Upper lobe of left lung (tissue), 6 donors: ENCODE data around the gene PKP1. TPM values are rescaled to one million over a fixed set of nuclear protein-coding genes. Genes with fewer than 3 reads are reported as not detected.
A peak's percentile ranks its signal among the peaks of the same experiment; 100 is the strongest.

Experiments
- ATAC-seq, 2 donors: fragments of 200-7000 bp; cut with Tn5 transposase; one replicate each; pipeline ENCODE4 v1.9.1; 2022; ENCODE audit warnings: mild to moderate bottlenecking in 2 of 2, moderate library complexity in 2 of 2; ENCODE audit not compliant: low FRiP score in 2 of 2
- DNase-seq, 2 donors: peaks; one replicate each; pipeline ENCODE4 v3.0.0-alpha.2; 2019 to 2020
- H3K27ac ChIP-seq, 4 donors: fragments of 200-600 bp; sonication (generic); one replicate each; pipeline ENCODE4 v1.5.1; 2016 to 2019
- H3K27me3 ChIP-seq, 4 donors: fragments of 200-600 bp; sonication (generic); one replicate each; pipeline ENCODE4 v1.5.1; 2017 to 2019
- H3K36me3 ChIP-seq, 4 donors: fragments of 200-600 bp; sonication (generic); one replicate each; pipeline ENCODE4 v1.5.1; 2016 to 2019
- H3K4me1 ChIP-seq, 4 donors: fragments of 200-600 bp; sonication (generic); one replicate each; pipeline ENCODE4 v1.5.1; 2018 to 2019
- H3K4me3 ChIP-seq, 4 donors: fragments of 200-600 bp; sonication (generic); one replicate each; pipeline ENCODE4 v1.5.1; 2017 to 2019; ENCODE audit warnings: mild to moderate bottlenecking in 2 of 4, moderate library complexity in 1 of 4
- H3K9me3 ChIP-seq, 4 donors: fragments of 200-600 bp; sonication (generic); one replicate each; pipeline ENCODE4 v1.5.1; 2018 to 2019
- CTCF ChIP-seq, 6 experiments: fragments of 450-650 bp in 4 of 6; fragments of 200-600 bp in 2 of 6; sonication (generic) in 2 of 6; IDR thresholded peaks; one replicate each; pipeline ENCODE4 v1.5.1; 2016 to 2019; ENCODE audit warnings: antibody characterized with exemption in 6 of 6
- EP300 ChIP-seq, 4 donors: sonication (generic); formaldehyde crosslinking; IDR thresholded peaks; one replicate each; pipeline ENCODE4 v1.5.1; 2017; ENCODE audit warnings: antibody characterized with exemption in 4 of 4, control low read depth in 2 of 4
- POLR2A ChIP-seq, 4 donors: fragments of 450-650 bp; IDR thresholded peaks; one replicate each; pipeline ENCODE4 v1.5.1; 2016 to 2017; ENCODE audit warnings: antibody characterized with exemption in 4 of 4, mild to moderate bottlenecking in 2 of 4
- POLR2AphosphoS5 ChIP-seq, 2 donors: sonication (generic); formaldehyde crosslinking; IDR thresholded peaks; one replicate each; pipeline ENCODE4 v1.5.1; 2017; ENCODE audit warnings: antibody characterized with exemption in 2 of 2
- WGBS, 2 donors: methylation state at CpG; one replicate each; pipeline ENCODE4 v1.1.5; 2017 to 2018; 5-methylcytosine and 5-hydroxymethylcytosine counted together
- total RNA-seq, 6 donors: library from RNA; depleted of rRNA in 4 of 6; stranded (reverse); fragments of >200 nt in 4 of 6; gene quantifications; one replicate each; pipeline versions ENCODE4 v1.1.0 to v1.2.1, GENCODE V29; 2016 to 2021
- donor health status: DM: no; HTN: no; CAD: no; lungs with moderate emphysema.
- donor health status: DM: no; HTN: yes; CAD: no; lungs with severe emphysema.

The PKP1 gene
- total RNA-seq, 6 donors from 2014 or later, result 0.86 to 4.9 (median 2.5) TPM

- ATAC-seq (no peak), DNase-seq (no peak)
- no peaks in the 10 kb centered on the region for H3K36me3 ChIP-seq
- no peak for TF ChIP-seq CTCF (IDR thresholded peaks at IDR 0.05)
- TF ChIP-seq EP300 (IDR thresholded peaks at IDR 0.05), result no peak
- no peaks in the 10 kb centered on the region for H3K27me3 ChIP-seq
- no peak overlapping the region for H3K4me3 ChIP-seq
- no peaks in the 10 kb centered on the region for H3K9me3 ChIP-seq
- no peak overlapping the region for H3K27ac ChIP-seq
- 75 to 90% methylated on average over 1 to 2 of the region's 2 CpGs for WGBS, 2 donors
- peaks cover 0 to 16% (median 10%) of the 10 kb centered on the region in 4 donors for H3K4me1 ChIP-seq
Observed at GRCh38 chr1:201359873-201360210, 76.5 kb downstream of the PKP1 start.

GRCh38 chr1:201360486-201360885 is 77.2 kb downstream of the PKP1 start:
- H3K27ac ChIP-seq, result no peak overlapping the region
- ATAC-seq (no peak), DNase-seq (no peak)
- no peaks in the 10 kb centered on the region for H3K9me3 ChIP-seq
- WGBS, 2 donors, result 86 to 93% methylated on average over 5 to 7 of the region's 7 CpGs
- H3K27me3 ChIP-seq, result no peaks in the 10 kb centered on the region
- H3K4me3 ChIP-seq, result no peak overlapping the region
- H3K36me3 ChIP-seq, result no peaks in the 10 kb centered on the region
- peaks cover 0 to 16% (median 10%) of the 10 kb centered on the region in 4 donors for H3K4me1 ChIP-seq
- no peak for TF ChIP-seq POLR2AphosphoS5 (IDR thresholded peaks at IDR 0.05)
- TF ChIP-seq EP300 (IDR thresholded peaks at IDR 0.05), result no peak
- no peak for TF ChIP-seq POLR2A (IDR thresholded peaks at IDR 0.05)
- no peak for TF ChIP-seq CTCF (IDR thresholded peaks at IDR 0.05)

DNA sequence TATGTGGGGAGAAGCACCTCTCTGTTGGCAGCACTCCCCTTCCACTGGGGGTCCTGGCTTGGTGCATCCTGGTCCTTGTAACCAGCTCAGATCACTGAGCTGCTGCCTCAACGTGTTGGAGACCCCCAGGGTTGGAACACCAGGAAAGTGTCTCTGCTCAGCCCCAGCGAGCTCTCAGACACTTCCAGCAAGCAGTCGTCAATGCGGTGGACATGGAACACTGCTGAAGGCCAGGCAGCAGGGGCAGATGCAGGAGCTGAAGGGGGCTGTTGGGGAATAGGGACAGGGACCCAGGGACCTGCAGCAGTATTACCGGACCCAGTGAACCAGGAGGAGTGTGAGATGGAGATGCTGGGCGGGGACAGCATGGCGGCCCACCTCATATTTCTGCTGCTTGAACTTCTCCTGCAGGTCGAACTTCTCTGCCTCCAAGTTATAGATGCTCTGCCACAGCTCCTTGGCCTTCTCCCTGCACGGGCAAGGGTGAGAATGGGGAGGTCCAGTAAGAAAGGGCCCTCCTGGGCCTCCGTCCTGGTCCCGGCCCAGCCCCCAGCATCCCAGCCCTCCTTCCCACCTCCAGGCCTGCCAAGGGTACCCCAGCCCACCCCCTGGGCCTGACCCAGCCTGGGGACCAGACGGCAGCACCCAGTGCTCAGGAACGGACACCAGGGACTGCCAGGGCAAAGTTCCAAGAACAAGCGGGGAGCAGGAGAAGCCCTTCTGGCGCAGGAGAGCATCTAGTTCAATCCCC is 77.8 kb downstream of the PKP1 start:
- 78 to 95% methylated on average over 7 to 15 of the region's 15 CpGs for WGBS, 2 donors
- H3K4me3 ChIP-seq, result no peak overlapping the region
- no peaks in the 10 kb centered on the region for H3K36me3 ChIP-seq
- no peaks in the 10 kb centered on the region for H3K27me3 ChIP-seq
- no peak overlapping the region for H3K27ac ChIP-seq
- H3K9me3 ChIP-seq, result no peaks in the 10 kb centered on the region
- DNase-seq (no peak), ATAC-seq (no peak)
- H3K4me1 ChIP-seq, result peaks cover 0 to 16% (median 10%) of the 10 kb centered on the region in 4 donors
- TF ChIP-seq CTCF (IDR thresholded peaks at IDR 0.05), result no peak
- no peak for TF ChIP-seq POLR2A (IDR thresholded peaks at IDR 0.05)

- H3K9me3 ChIP-seq, result no peaks in the 10 kb centered on the region
- H3K36me3 ChIP-seq, result no peaks in the 10 kb centered on the region
- TF ChIP-seq POLR2A (IDR thresholded peaks at IDR 0.05), result no peak
- no peak for TF ChIP-seq POLR2AphosphoS5 (IDR thresholded peaks at IDR 0.05)
- no peak for TF ChIP-seq EP300 (IDR thresholded peaks at IDR 0.05)
- peak; percentile 79 to 91 (median 84) for TF ChIP-seq CTCF (IDR thresholded peaks at IDR 0.05)
- H3K4me1 ChIP-seq, result peaks cover 0 to 16% (median 10%) of the 10 kb centered on the region in 4 donors
- H3K4me3 ChIP-seq, result no peak overlapping the region
- 47 to 54% methylated on average over 9 to 10 of the region's 10 CpGs for WGBS, 2 donors
- H3K27ac ChIP-seq, result no peak overlapping the region
- DNase-seq (peak in 1 of 2 donors; percentile 47), ATAC-seq (peak; percentile 46 to 60)
- H3K27me3 ChIP-seq, result no peaks in the 10 kb centered on the region
Observed at GRCh38 chr1:201361652-201362504, 78.6 kb downstream of the PKP1 start.
